PFSK-1 (cell line): ENCODE data around the gene C1orf146.

Source experiments
- FOXP2 ChIP-seq: optimal IDR thresholded peaks from 2 replicates; pipeline ENCODE3; 2011; ENCODE audit warnings: borderline replicate concordance, control low read depth, inconsistent platforms; ENCODE audit not compliant: insufficient read depth; ENCODE audit errors: extremely low read length, extremely low read depth
- POLR2AphosphoS5 ChIP-seq: IDR thresholded peaks from 2 replicates; pipeline ENCODE4 v1.6.1; 2012; ENCODE audit warnings: low read depth, mild to moderate bottlenecking, control low read depth, low read length, moderate library complexity
- REST ChIP-seq, 2 experiments: IDR thresholded peaks; 2 replicates each; pipeline versions ENCODE4 v1.6.1 to v1.8.0; 2011 to 2012; ENCODE audit warnings: low read depth in 2 of 2, low read length in 2 of 2, control low read depth in 1 of 2, inconsistent platforms in 1 of 2, mild to moderate bottlenecking in 1 of 2, moderate library complexity in 1 of 2; ENCODE audit not compliant: insufficient read depth in 1 of 2
- SIN3A ChIP-seq: IDR thresholded peaks from 2 replicates; pipeline ENCODE4 v1.6.1; 2012; ENCODE audit warnings: mild to moderate bottlenecking, low read length, moderate library complexity, borderline replicate concordance; ENCODE audit not compliant: insufficient read depth
- TAF1 ChIP-seq: IDR thresholded peaks from 2 replicates; pipeline ENCODE4 v1.6.1; 2012; ENCODE audit warnings: low read length, control low read depth, borderline replicate concordance; ENCODE audit not compliant: insufficient read depth

The C1orf146 gene

GRCh38 chr1:92262516-92262915 lies 44.8 kb downstream of the C1orf146 start:
- TF ChIP-seq TAF1 (no peak), SIN3A (no peak), REST (IDR thresholded peaks at IDR 0.05; ENCODE audit: insufficient read depth in 1 of 2, low read depth in 2 of 2, low read length in 2 of 2) (no peak), POLR2AphosphoS5 (no peak), FOXP2 (no peak)

- TF ChIP-seq POLR2AphosphoS5 (no peak), REST (IDR thresholded peaks at IDR 0.05; ENCODE audit: insufficient read depth in 1 of 2, low read depth in 2 of 2, low read length in 2 of 2) (no peak), SIN3A (no peak), TAF1 (no peak), FOXP2 (no peak)
These were observed 55.3 kb downstream of the C1orf146 start for GRCh38 chr1:92273039-92273438.

- no peak for TF ChIP-seq FOXP2
- TF ChIP-seq REST (IDR thresholded peaks at IDR 0.05; ENCODE audit: insufficient read depth in 1 of 2, low read depth in 2 of 2, low read length in 2 of 2) = no peak
- TF ChIP-seq SIN3A = no peak
- TF ChIP-seq POLR2AphosphoS5 = no peak
- TF ChIP-seq TAF1 = no peak
These were observed 57.2 kb downstream of the C1orf146 start for GRCh38 chr1:92274939-92275338.

GRCh38 chr1:92276082-92276481 lies 58.4 kb downstream of the C1orf146 start:
- TF ChIP-seq SIN3A = no peak
- no peak for TF ChIP-seq POLR2AphosphoS5
- TF ChIP-seq REST (IDR thresholded peaks at IDR 0.05; ENCODE audit: insufficient read depth in 1 of 2, low read depth in 2 of 2, low read length in 2 of 2) = no peak
- no peak for TF ChIP-seq TAF1
- TF ChIP-seq FOXP2 = no peak
